ENCODE data around the gene TIGD1.

The TIGD1 gene

DNA sequence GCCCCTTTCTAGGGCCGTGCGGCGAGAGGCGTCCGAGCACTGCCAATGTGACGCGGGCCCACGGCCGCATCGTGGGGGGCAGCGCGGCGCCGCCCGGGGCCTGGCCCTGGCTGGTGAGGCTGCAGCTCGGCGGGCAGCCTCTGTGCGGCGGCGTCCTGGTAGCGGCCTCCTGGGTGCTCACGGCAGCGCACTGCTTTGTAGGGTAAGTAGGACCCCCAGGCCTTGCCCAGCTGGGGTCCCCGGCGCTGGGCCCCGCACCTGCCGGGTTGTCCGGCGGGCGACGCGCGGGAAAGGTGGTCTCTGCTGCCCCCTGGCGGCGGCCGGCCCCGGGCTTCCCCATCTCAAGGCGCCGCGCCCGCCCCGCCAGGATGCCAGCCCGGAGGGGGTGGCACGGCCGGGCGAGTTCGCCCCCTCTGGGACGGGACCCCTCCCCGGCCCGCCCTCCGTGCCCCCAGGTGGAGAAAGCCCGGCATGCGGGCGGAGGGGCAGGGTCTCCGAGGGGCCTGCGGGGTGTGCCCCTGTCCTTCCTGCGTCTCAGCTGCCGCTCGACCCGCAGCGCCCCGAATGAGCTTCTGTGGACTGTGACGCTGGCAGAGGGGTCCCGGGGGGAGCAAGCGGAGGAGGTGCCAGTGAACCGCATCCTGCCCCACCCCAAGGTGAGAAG lies 28.3 kb downstream of the TIGD1 start:
- WGBS, result 16% methylated on average over 45 of the region's 66 CpGs
- Histone ChIP-seq H2AFZ (ENCODE audit: low read depth, low read length) (no peak overlapping the region), H3K9ac (ENCODE audit: low read length) (no peak overlapping the region), H4K91ac (ENCODE audit: low read length) (no peak overlapping the region), H3K9me3 (ENCODE audit: control insufficient read depth, low read length) (no peaks in the 10 kb centered on the region), H3K4ac (ENCODE audit: low read depth in 1 of 2, low read length in 2 of 2) (no peak overlapping the region), H3K14ac (ENCODE audit: low read length in 2 of 2) (no peak overlapping the region), H3K27me3 (ENCODE audit: control insufficient read depth in 1 of 2, insufficient read depth in 1 of 2, low read length in 2 of 2) (peaks cover 77 to 82% of the 10 kb centered on the region in 2 experiments), H3K36me3 (ENCODE audit: control insufficient read depth in 1 of 2, insufficient read depth in 2 of 2, low read depth in 1 of 2, low read length in 2 of 2) (no peaks in the 10 kb centered on the region), H3K23ac (ENCODE audit: low read length in 2 of 2) (peak overlapping the region in 1 of 2 experiments; percentile 60), H3K27ac (ENCODE audit: low read length, poor library complexity, severe bottlenecking) (no peak overlapping the region), H2AK5ac (ENCODE audit: low read length, severe bottlenecking) (no peak overlapping the region), H2BK12ac (ENCODE audit: low read length in 2 of 2) (no peak overlapping the region), H3K79me1 (replicated peaks; ENCODE audit: low read length, poor library complexity, severe bottlenecking) (no peaks in the 10 kb centered on the region), H2BK15ac (ENCODE audit: low read depth, poor library complexity, severe bottlenecking) (no peak overlapping the region), H2BK120ac (ENCODE audit: low read depth, low read length) (no peak overlapping the region), H3K18ac (ENCODE audit: low read depth in 1 of 2, low read length in 2 of 2) (no peak overlapping the region), H3K4me2 (ENCODE audit: low read length, poor library complexity, severe bottlenecking) (peak overlapping the region; percentile 57), H3K4me3 (ENCODE audit: insufficient read depth in 1 of 2, low read depth in 1 of 2, low read length in 2 of 2) (no peak overlapping the region), H4K8ac (ENCODE audit: low read length) (no peak overlapping the region), H2BK5ac (ENCODE audit: low read depth, low read length, poor library complexity, severe bottlenecking) (no peak overlapping the region), H3K4me1 (ENCODE audit: control insufficient read depth, insufficient read depth, low read depth, low read length) (peaks cover 20% of the 10 kb centered on the region)
- DNase-seq, result peak; percentile 9

DNA sequence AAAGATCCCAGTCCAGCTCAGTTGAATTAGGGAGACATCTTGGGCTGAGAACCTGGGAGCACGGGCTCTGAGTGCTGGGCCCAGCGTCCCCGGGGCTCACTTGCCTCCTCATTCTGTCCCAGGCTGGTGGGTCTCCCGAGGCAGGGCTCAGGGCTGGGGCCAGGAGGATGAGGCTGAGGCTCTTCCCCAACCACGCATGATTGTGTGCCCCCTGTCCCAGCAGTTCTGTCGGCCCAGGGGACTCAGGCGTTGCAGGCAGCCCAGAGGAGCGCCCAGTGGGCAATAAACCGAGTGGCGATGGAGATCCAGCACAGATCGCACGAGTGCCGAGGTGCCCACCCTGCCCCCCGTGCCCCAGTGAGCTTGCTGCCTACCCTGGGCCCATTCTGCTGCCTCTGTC lies 29.3 kb downstream of the TIGD1 start:
- no peak overlapping the region for H3K9ac ChIP-seq (ENCODE audit: low read length)
- no peak overlapping the region for H3K4me3 ChIP-seq (ENCODE audit: insufficient read depth in 1 of 2, low read depth in 1 of 2, low read length in 2 of 2)
- peaks cover 20% of the 10 kb centered on the region for H3K4me1 ChIP-seq (ENCODE audit: control insufficient read depth, insufficient read depth, low read depth, low read length)
- no peak overlapping the region for H2AK5ac ChIP-seq (ENCODE audit: low read length, severe bottlenecking)
- H2BK120ac ChIP-seq (ENCODE audit: low read depth, low read length), result no peak overlapping the region
- H2BK12ac ChIP-seq (ENCODE audit: low read length in 2 of 2), result no peak overlapping the region
- H3K23ac ChIP-seq (ENCODE audit: low read length in 2 of 2), result no peak overlapping the region
- no peak overlapping the region for H3K14ac ChIP-seq (ENCODE audit: low read length in 2 of 2)
- 84% methylated on average over 14 of the region's 14 CpGs for WGBS
- H3K79me1 ChIP-seq (replicated peaks; ENCODE audit: low read length, poor library complexity, severe bottlenecking), result no peaks in the 10 kb centered on the region
- no peak overlapping the region for H2BK5ac ChIP-seq (ENCODE audit: low read depth, low read length, poor library complexity, severe bottlenecking)
- H3K4me2 ChIP-seq (ENCODE audit: low read length, poor library complexity, severe bottlenecking), result no peak overlapping the region
- H3K27me3 ChIP-seq (ENCODE audit: control insufficient read depth in 1 of 2, insufficient read depth in 1 of 2, low read length in 2 of 2), result peaks cover 79 to 81% of the 10 kb centered on the region in 2 experiments
- H3K36me3 ChIP-seq (ENCODE audit: control insufficient read depth in 1 of 2, insufficient read depth in 2 of 2, low read depth in 1 of 2, low read length in 2 of 2), result no peaks in the 10 kb centered on the region
- no peaks in the 10 kb centered on the region for H3K9me3 ChIP-seq (ENCODE audit: control insufficient read depth, low read length)
- no peak for DNase-seq
- H2BK15ac ChIP-seq (ENCODE audit: low read depth, poor library complexity, severe bottlenecking), result no peak overlapping the region
- no peak overlapping the region for H4K91ac ChIP-seq (ENCODE audit: low read length)
- no peak overlapping the region for H2AFZ ChIP-seq (ENCODE audit: low read depth, low read length)
- H3K18ac ChIP-seq (ENCODE audit: low read depth in 1 of 2, low read length in 2 of 2), result no peak overlapping the region
- H4K8ac ChIP-seq (ENCODE audit: low read length), result no peak overlapping the region
- no peak overlapping the region for H3K4ac ChIP-seq (ENCODE audit: low read depth in 1 of 2, low read length in 2 of 2)
- H3K27ac ChIP-seq (ENCODE audit: low read length, poor library complexity, severe bottlenecking), result no peak overlapping the region

DNA sequence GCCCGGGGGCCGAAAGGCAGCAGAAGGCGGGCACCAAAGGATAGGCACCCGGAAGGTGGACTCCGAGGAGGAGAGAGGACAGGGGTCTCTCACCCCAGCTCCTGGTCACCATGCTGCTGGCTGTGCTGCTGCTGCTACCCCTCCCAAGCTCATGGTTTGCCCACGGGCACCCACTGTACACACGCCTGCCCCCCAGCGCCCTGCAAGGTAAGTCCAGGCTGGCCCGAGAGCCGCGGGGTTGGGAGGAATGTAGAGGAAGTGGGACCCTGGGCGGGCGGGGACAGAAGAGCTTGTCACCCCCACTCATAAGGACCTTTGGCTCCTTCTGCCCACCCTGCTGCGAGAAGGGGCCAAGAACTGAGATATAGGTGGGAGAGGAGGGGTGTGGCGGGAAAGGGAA lies 29.9 kb downstream of the TIGD1 start:
- Histone ChIP-seq H3K14ac (ENCODE audit: low read length in 2 of 2) (no peak overlapping the region), H3K9me3 (ENCODE audit: control insufficient read depth, low read length) (no peaks in the 10 kb centered on the region), H2AK5ac (ENCODE audit: low read length, severe bottlenecking) (no peak overlapping the region), H2BK15ac (ENCODE audit: low read depth, poor library complexity, severe bottlenecking) (no peak overlapping the region), H3K4ac (ENCODE audit: low read depth in 1 of 2, low read length in 2 of 2) (no peak overlapping the region), H2BK5ac (ENCODE audit: low read depth, low read length, poor library complexity, severe bottlenecking) (no peak overlapping the region), H3K4me1 (ENCODE audit: control insufficient read depth, insufficient read depth, low read depth, low read length) (peaks cover 18% of the 10 kb centered on the region), H3K27me3 (ENCODE audit: control insufficient read depth in 1 of 2, insufficient read depth in 1 of 2, low read length in 2 of 2) (peaks cover 84% of the 10 kb centered on the region in 2 experiments), H4K8ac (ENCODE audit: low read length) (no peak overlapping the region), H4K91ac (ENCODE audit: low read length) (no peak overlapping the region), H3K4me2 (ENCODE audit: low read length, poor library complexity, severe bottlenecking) (no peak overlapping the region), H2AFZ (ENCODE audit: low read depth, low read length) (no peak overlapping the region), H3K36me3 (ENCODE audit: control insufficient read depth in 1 of 2, insufficient read depth in 2 of 2, low read depth in 1 of 2, low read length in 2 of 2) (no peaks in the 10 kb centered on the region), H3K27ac (ENCODE audit: low read length, poor library complexity, severe bottlenecking) (no peak overlapping the region), H3K79me1 (replicated peaks; ENCODE audit: low read length, poor library complexity, severe bottlenecking) (no peaks in the 10 kb centered on the region), H3K18ac (ENCODE audit: low read depth in 1 of 2, low read length in 2 of 2) (no peak overlapping the region), H3K4me3 (ENCODE audit: insufficient read depth in 1 of 2, low read depth in 1 of 2, low read length in 2 of 2) (no peak overlapping the region), H2BK120ac (ENCODE audit: low read depth, low read length) (no peak overlapping the region), H3K23ac (ENCODE audit: low read length in 2 of 2) (no peak overlapping the region), H2BK12ac (ENCODE audit: low read length in 2 of 2) (no peak overlapping the region), H3K9ac (ENCODE audit: low read length) (no peak overlapping the region)
- DNase-seq, result no peak
- 79% methylated on average over 6 of the region's 15 CpGs for WGBS

DNA sequence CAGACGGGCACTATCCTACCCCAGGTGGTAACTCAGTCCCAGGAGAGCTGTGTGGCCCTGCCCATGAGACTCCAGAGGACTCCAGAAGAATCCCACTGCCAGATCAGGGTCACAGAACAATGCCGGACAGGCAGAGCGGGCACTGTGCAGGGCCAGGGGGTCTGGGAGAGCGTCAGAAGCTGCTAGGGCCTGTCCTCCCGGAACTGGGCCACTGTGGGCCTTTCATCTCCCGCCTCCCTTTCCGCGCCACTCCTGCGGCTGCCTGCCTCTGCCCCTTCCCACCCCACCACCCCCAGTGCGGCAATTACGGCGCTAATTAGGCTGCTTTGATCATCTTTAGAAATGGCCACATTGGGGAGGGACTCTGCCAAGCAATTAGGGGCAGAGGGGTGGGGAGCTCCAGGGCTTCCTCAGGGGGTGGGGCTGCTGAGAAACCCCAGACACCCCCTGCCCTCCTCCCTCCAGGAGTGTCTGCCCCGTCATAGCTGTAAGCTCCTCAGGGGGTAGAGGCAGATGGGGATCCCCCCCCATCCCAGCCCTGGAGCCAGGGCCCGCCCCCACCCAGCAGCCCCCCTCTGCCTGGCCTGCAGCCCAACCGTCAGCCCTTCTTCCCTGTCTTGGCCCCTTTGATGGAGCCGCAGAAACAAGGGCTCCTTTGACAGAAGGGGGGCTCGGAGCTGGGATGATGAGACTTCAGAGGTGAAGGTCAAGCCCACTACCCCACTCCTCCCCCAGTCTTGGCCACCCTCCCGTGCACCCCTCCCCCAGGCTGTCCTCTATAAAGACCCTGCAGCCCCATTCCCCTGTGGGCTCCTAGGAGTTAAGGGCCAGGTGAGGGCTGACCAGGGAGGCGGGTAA lies 30.5 kb downstream of the TIGD1 start, which contains the start of gene PRSS56:
TSS of gene PRSS56 (plus strand) at position 808 of the 858 bp plus-strand sequence. CDS start 211 bp downstream, outside the sequence.
- no peak within 1 kb of the TSS for H3K27ac ChIP-seq (ENCODE audit: low read length, poor library complexity, severe bottlenecking)
- H3K4me1 ChIP-seq (ENCODE audit: control insufficient read depth, insufficient read depth, low read depth, low read length), result peaks cover 18% of the 10 kb centered on the region
- no peak within 1 kb of the TSS for H2BK15ac ChIP-seq (ENCODE audit: low read depth, poor library complexity, severe bottlenecking)
- H2AK5ac ChIP-seq (ENCODE audit: low read length, severe bottlenecking), result no peak within 1 kb of the TSS
- H3K9me3 ChIP-seq (ENCODE audit: control insufficient read depth, low read length), result no peaks in the 10 kb centered on the region
- no peak within 1 kb of the TSS for H2AFZ ChIP-seq (ENCODE audit: low read depth, low read length)
- H3K4me2 ChIP-seq (ENCODE audit: low read length, poor library complexity, severe bottlenecking), result no peak within 1 kb of the TSS
- no peak within 1 kb of the TSS for H3K4me3 ChIP-seq (ENCODE audit: insufficient read depth in 1 of 2, low read depth in 1 of 2, low read length in 2 of 2)
- no peak within 1 kb of the TSS for H2BK5ac ChIP-seq (ENCODE audit: low read depth, low read length, poor library complexity, severe bottlenecking)
- DNase-seq, result no peak
- no peak within 1 kb of the TSS for H2BK12ac ChIP-seq (ENCODE audit: low read length in 2 of 2)
- H3K4ac ChIP-seq (ENCODE audit: low read depth in 1 of 2, low read length in 2 of 2), result no peak within 1 kb of the TSS
- peaks cover 82 to 88% of the 10 kb centered on the region in 2 experiments for H3K27me3 ChIP-seq (ENCODE audit: control insufficient read depth in 1 of 2, insufficient read depth in 1 of 2, low read length in 2 of 2)
- H2BK120ac ChIP-seq (ENCODE audit: low read depth, low read length), result no peak within 1 kb of the TSS
- H3K18ac ChIP-seq (ENCODE audit: low read depth in 1 of 2, low read length in 2 of 2), result no peak within 1 kb of the TSS
- H4K91ac ChIP-seq (ENCODE audit: low read length), result no peak within 1 kb of the TSS
- WGBS, result 38% methylated on average over 8 of the region's 19 CpGs
- no peak within 1 kb of the TSS for H4K8ac ChIP-seq (ENCODE audit: low read length)
- no peaks in the 10 kb centered on the region for H3K36me3 ChIP-seq (ENCODE audit: control insufficient read depth in 1 of 2, insufficient read depth in 2 of 2, low read depth in 1 of 2, low read length in 2 of 2)
- H3K9ac ChIP-seq (ENCODE audit: low read length), result no peak within 1 kb of the TSS
- H3K14ac ChIP-seq (ENCODE audit: low read length in 2 of 2), result no peak within 1 kb of the TSS
- no peaks in the 10 kb centered on the region for H3K79me1 ChIP-seq (replicated peaks; ENCODE audit: low read length, poor library complexity, severe bottlenecking)
- H3K23ac ChIP-seq (ENCODE audit: low read length in 2 of 2), result no peak within 1 kb of the TSS

Measured in mesenchymal stem cell (in vitro differentiated cells and primary cell).